ENCODE measurements around the gene TAS1R1. TPM values are rescaled to one million over a fixed set of nuclear protein-coding genes. Genes with fewer than 3 reads are reported as not detected.

TAS1R1 gene
- total and polyA plus RNA-seq, 2 experiments from 2014 or later: not detected

GRCh38 chr1:6619045-6619444 lies 63.9 kb downstream of the TAS1R1 start:
- 98% methylated on average over 4 of the region's 4 CpGs for WGBS (ENCODE audit: low lambda C conversion rate, missing lambda C conversion rate)
- Histone ChIP-seq H3K27me3 (no peaks in the 10 kb centered on the region), H3K4me2 (no peak overlapping the region), H3K36me3 (replicated peaks; ENCODE audit: insufficient read depth, low read depth) (no peaks in the 10 kb centered on the region), H3K27ac (no peak overlapping the region), H3K4me1 (ENCODE audit: insufficient read depth) (no peaks in the 10 kb centered on the region), H3K79me2 (peaks cover 80% of the 10 kb centered on the region), H3K9me3 (ENCODE audit: low read depth) (no peaks in the 10 kb centered on the region), H3K4me3 (no peak overlapping the region), H3K9me2 (replicated peaks; ENCODE audit: insufficient read depth) (no peaks in the 10 kb centered on the region), H4K20me1 (ENCODE audit: insufficient read depth, poor library complexity, severe bottlenecking) (peaks cover 30% of the 10 kb centered on the region), H2AFZ (no peak overlapping the region)
- no peak for DNase-seq (ENCODE audit: low spot score)
- TF ChIP-seq CTCF (IDR thresholded peaks at IDR 0.05; ENCODE audit: poor library complexity): no peak
- TF ChIP-seq EZH2 (IDR thresholded peaks at IDR 0.05; ENCODE audit: borderline replicate concordance): no peak
- no peak for TF ChIP-seq EZH2phosphoT487 (IDR thresholded peaks at IDR 0.05; ENCODE audit: low read depth, severe bottlenecking, unreplicated experiment)

GRCh38 chr1:6621429-6622391 lies 66.6 kb downstream of the TAS1R1 start:
- peaks cover 23% of the 10 kb centered on the region for H4K20me1 ChIP-seq (ENCODE audit: insufficient read depth, poor library complexity, severe bottlenecking)
- H3K9me2 ChIP-seq (replicated peaks; ENCODE audit: insufficient read depth): no peaks in the 10 kb centered on the region
- H2AFZ ChIP-seq: no peak overlapping the region
- 94% methylated on average over 41 of the region's 41 CpGs for WGBS (ENCODE audit: low lambda C conversion rate, missing lambda C conversion rate)
- H3K9me3 ChIP-seq (ENCODE audit: low read depth): no peaks in the 10 kb centered on the region
- H3K4me3 ChIP-seq: no peak overlapping the region
- H3K27me3 ChIP-seq: no peaks in the 10 kb centered on the region
- H3K4me1 ChIP-seq (ENCODE audit: insufficient read depth): peaks cover 13% of the 10 kb centered on the region
- peaks cover 68% of the 10 kb centered on the region for H3K79me2 ChIP-seq
- H3K36me3 ChIP-seq (replicated peaks; ENCODE audit: insufficient read depth, low read depth): no peaks in the 10 kb centered on the region
- TF ChIP-seq EZH2phosphoT487 (IDR thresholded peaks at IDR 0.05; ENCODE audit: low read depth, severe bottlenecking, unreplicated experiment) (no peak), EZH2 (IDR thresholded peaks at IDR 0.05; ENCODE audit: borderline replicate concordance) (no peak), CTCF (IDR thresholded peaks at IDR 0.05; ENCODE audit: poor library complexity) (no peak)
- DNase-seq (ENCODE audit: low spot score): no peak
- no peak overlapping the region for H3K4me2 ChIP-seq
- H3K27ac ChIP-seq: no peak overlapping the region

- Histone ChIP-seq H3K36me3 (replicated peaks; ENCODE audit: insufficient read depth, low read depth) (no peaks in the 10 kb centered on the region), H3K9me2 (replicated peaks; ENCODE audit: insufficient read depth) (no peaks in the 10 kb centered on the region), H3K4me2 (no peak overlapping the region), H2AFZ (no peak overlapping the region), H3K79me2 (peaks cover 68% of the 10 kb centered on the region), H3K4me3 (no peak overlapping the region), H4K20me1 (ENCODE audit: insufficient read depth, poor library complexity, severe bottlenecking) (peaks cover 19% of the 10 kb centered on the region), H3K27ac (no peak overlapping the region), H3K27me3 (no peaks in the 10 kb centered on the region), H3K9me3 (ENCODE audit: low read depth) (no peaks in the 10 kb centered on the region), H3K4me1 (ENCODE audit: insufficient read depth) (peaks cover 13% of the 10 kb centered on the region)
- TF ChIP-seq EZH2phosphoT487 (IDR thresholded peaks at IDR 0.05; ENCODE audit: low read depth, severe bottlenecking, unreplicated experiment) (no peak), EZH2 (IDR thresholded peaks at IDR 0.05; ENCODE audit: borderline replicate concordance) (no peak), CTCF (IDR thresholded peaks at IDR 0.05; ENCODE audit: poor library complexity) (no peak)
- no peak for DNase-seq (ENCODE audit: low spot score)
- 90% methylated on average over 10 of the region's 10 CpGs for WGBS (ENCODE audit: low lambda C conversion rate, missing lambda C conversion rate)
Observed at GRCh38 chr1:6622396-6623152, 67.5 kb downstream of the TAS1R1 start.
